IgD-negative memory B cell (primary cell): ENCODE results near the gene BANP. TPM values are rescaled to one million over a fixed set of nuclear protein-coding genes. Genes with fewer than 3 reads are reported as not detected.
"Not testable (repeated sequence)": the region's sequence is repeated elsewhere in the genome, so short reads cannot be mapped to it uniquely, and the experiment has no call there.

ENCODE experiments used
- H3K27ac Mint-ChIP-seq, 3 donors: one replicate each; pipeline ENCODE4 v1.8.0; 2020 to 2022; ENCODE audit warnings: mild to moderate bottlenecking in 3 of 3, mixed read lengths in 3 of 3, moderate library complexity in 1 of 3
- H3K27me3 Mint-ChIP-seq: one replicate; pipeline ENCODE4 v1.8.0; 2021; ENCODE audit warnings: mixed read lengths
- H3K36me3 Mint-ChIP-seq: one replicate; pipeline ENCODE4 v1.8.0; 2020; ENCODE audit warnings: mild to moderate bottlenecking, mixed read lengths
- H3K4me1 Mint-ChIP-seq, 3 donors: one replicate each; pipeline ENCODE4 v1.8.0; 2020 to 2022; ENCODE audit warnings: mixed read lengths in 3 of 3, mild to moderate bottlenecking in 1 of 3
- H3K4me3 Mint-ChIP-seq, 4 donors: one replicate each; pipeline ENCODE4 v1.8.0; 2020 to 2022; ENCODE audit warnings: mild to moderate bottlenecking in 4 of 4, mixed read lengths in 4 of 4, moderate library complexity in 3 of 4
- H3K9me3 Mint-ChIP-seq, 3 donors: one replicate each; pipeline ENCODE4 v1.8.0; 2020 to 2021; ENCODE audit warnings: mixed read lengths in 3 of 3, mild to moderate bottlenecking in 1 of 3
- polyA plus RNA-seq: library from polyadenylated mRNA; unstranded; fragments of 300-500 nt; fragmentation: Illumina TruSeq; gene quantifications from one replicate; pipeline ENCODE4 v1.2.3, GENCODE V29; 2021

The BANP gene
- polyA plus RNA-seq, 1 donor from 2014 or later: 37.3 TPM

- Mint-ChIP-seq H3K27me3 (peaks cover 7% of the 10 kb centered on the region), H3K4me1 (peaks cover 0 to 6% (median 5%) of the 10 kb centered on the region in 3 donors), H3K27ac (no peak within 1 kb of the TSS), H3K36me3 (no peaks in the 10 kb centered on the region), H3K4me3 (peak within 1 kb of the TSS in 1 of 4 donors; percentile 38), H3K9me3 (no peaks in the 10 kb centered on the region)
Observed at GRCh38 chr16:87936375-87937230, 14.6 kb upstream of the BANP start, which contains the start of gene CA5A. CA5A (minus strand) TSS chr16:87936529; CDS start chr16:87936450, 79 bp downstream.

DNA sequence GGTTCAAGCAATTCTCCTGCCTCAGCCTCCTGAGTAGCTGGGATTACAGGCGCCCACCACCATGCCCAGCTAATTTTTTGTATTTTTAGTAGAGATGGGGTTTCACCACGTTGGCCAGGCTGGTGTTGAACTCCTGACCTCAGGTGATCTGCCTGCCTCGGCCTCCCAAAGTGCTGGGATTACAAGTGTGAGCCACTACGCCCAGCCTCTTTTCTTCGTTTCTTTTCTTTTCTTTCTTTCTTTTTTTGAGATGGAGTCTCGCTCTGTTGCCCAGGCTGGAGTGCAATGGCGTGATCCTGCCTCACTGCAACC is 14.0 kb upstream of the BANP start:
- not testable (repeated sequence) for H3K4me1 Mint-ChIP-seq

GRCh38 chr16:87938412-87938949 is 12.8 kb upstream of the BANP start:
- Mint-ChIP-seq H3K27me3 (peaks cover 7% of the 10 kb centered on the region), H3K4me3 (no peak overlapping the region), H3K4me1 (peaks cover 0 to 6% (median 5%) of the 10 kb centered on the region in 3 donors), H3K9me3 (no peaks in the 10 kb centered on the region), H3K36me3 (no peaks in the 10 kb centered on the region), H3K27ac (no peak overlapping the region)

More for the DNA sequence above, 14.0 kb upstream of the BANP start:
- H3K27ac Mint-ChIP-seq, H3K27me3 Mint-ChIP-seq, H3K36me3 Mint-ChIP-seq, H3K4me3 Mint-ChIP-seq, H3K9me3 Mint-ChIP-seq: not testable (repeated sequence)

DNA sequence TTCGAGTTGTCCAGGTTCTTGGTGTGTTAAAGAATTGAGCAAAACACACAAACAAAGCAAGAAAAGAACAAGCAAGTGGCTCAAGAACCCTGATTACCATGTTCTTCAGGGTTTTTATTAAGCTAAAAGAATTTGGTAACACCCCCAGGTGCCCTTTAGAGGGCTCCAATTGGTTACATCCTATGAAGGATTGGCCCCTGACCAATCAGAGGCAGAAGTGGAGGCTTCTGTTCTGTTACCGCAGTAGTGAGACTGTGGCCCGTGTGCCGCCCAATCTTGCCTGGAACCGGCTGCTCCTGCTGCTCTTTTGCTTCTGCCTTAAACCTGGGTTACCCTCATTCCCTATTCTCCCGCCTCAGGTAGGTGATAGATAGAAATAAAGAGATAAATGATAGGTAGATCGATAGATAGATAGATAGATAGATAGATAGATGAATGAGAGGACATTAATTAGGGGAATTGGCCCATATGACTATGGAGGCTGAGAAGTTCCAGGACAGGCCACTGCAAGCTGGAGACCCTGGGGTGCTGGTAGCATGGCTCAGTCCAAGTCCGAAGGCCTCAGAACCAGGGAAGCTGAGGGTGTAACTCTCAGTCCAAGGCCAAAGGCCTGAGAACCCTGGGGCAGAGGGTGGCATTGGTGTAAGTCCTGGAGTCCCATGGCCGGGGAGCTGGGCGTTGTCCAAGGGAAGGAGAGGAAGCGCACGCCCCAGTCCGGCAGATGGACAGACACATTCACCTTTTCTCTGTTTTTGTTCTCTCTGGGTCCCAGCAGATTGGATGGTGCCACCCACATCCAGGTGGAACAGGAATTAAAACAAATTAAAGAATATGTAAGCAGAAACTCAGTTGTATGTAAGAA is 11.4 kb upstream of the BANP start:
- H3K27me3 Mint-ChIP-seq: peaks cover 7% of the 10 kb centered on the region
- peaks cover 0 to 6% (median 5%) of the 10 kb centered on the region in 3 donors for H3K4me1 Mint-ChIP-seq
- H3K4me3 Mint-ChIP-seq: peak overlapping the region in 1 of 4 donors; percentile 38
- no peak overlapping the region for H3K27ac Mint-ChIP-seq
- H3K9me3 Mint-ChIP-seq: no peaks in the 10 kb centered on the region
- H3K36me3 Mint-ChIP-seq: no peaks in the 10 kb centered on the region

DNA sequence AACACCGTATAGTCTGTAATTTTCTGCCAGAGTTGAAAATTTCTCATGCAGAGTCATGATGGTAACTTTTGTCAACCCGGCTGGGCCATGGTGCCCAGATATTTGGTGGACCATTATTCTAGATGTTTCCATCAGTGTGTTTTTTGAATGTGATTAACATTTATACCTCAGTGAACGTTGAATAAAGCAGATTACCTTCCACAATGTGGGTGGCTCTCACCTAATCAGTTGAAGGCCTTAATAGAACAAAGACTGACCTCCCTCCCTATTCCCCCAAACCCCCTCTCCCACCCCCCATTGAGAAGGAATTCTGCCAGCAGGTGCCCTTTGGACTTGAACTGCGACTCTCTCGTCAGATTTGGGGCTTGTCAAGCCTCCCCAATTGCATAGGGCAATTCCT is 8.6 kb upstream of the BANP start:
- H3K36me3 Mint-ChIP-seq: no peaks in the 10 kb centered on the region
- peak overlapping the region in 1 of 3 donors; percentile 45 for H3K27ac Mint-ChIP-seq
- peaks cover 2 to 6% (median 5%) of the 10 kb centered on the region in 3 donors for H3K4me1 Mint-ChIP-seq
- no peak overlapping the region for H3K4me3 Mint-ChIP-seq
- peaks cover 10% of the 10 kb centered on the region for H3K27me3 Mint-ChIP-seq
- H3K9me3 Mint-ChIP-seq: no peaks in the 10 kb centered on the region

DNA sequence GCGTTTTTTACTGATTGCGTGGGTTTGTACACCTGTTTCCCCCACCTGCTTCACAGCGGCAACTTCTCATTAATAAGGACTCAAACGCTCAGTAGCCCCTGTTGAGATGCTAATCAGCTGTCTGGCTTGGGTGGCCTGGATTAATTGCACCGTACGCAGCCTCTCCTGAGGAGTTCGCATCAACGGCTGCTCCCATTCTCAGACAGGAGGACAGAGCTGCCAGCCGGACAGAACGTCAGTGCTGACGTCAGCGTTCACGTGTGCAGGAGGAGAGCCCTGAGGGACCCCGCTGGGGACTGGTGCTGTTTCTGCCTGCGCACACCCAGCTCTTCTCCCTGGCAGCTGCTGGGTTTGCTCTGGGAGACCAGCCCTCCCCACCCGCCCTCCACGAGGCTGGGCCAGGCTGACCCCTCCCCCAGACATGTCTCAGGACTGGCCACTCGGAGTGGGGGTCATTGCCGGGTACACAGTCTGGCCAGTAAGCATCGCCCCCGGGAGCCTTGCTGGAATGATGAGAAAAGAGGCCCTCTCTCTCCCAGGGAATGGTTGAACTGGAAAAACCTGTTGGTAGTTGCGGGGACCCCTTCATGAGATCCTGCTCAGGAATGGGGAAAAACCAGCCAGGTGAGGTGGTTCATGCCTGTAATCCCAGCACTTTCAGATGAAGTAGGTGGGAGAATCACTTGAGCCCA is 5.7 kb upstream of the BANP start:
- H3K27ac Mint-ChIP-seq: peak overlapping the region; percentile 78 to 94 (median 80)
- H3K27me3 Mint-ChIP-seq: peaks cover 6% of the 10 kb centered on the region
- H3K4me3 Mint-ChIP-seq: peak overlapping the region; percentile 73 to 85 (median 81)
- H3K9me3 Mint-ChIP-seq: no peaks in the 10 kb centered on the region
- H3K4me1 Mint-ChIP-seq: peaks cover 2 to 17% (median 14%) of the 10 kb centered on the region in 3 donors
- H3K36me3 Mint-ChIP-seq: no peaks in the 10 kb centered on the region

DNA sequence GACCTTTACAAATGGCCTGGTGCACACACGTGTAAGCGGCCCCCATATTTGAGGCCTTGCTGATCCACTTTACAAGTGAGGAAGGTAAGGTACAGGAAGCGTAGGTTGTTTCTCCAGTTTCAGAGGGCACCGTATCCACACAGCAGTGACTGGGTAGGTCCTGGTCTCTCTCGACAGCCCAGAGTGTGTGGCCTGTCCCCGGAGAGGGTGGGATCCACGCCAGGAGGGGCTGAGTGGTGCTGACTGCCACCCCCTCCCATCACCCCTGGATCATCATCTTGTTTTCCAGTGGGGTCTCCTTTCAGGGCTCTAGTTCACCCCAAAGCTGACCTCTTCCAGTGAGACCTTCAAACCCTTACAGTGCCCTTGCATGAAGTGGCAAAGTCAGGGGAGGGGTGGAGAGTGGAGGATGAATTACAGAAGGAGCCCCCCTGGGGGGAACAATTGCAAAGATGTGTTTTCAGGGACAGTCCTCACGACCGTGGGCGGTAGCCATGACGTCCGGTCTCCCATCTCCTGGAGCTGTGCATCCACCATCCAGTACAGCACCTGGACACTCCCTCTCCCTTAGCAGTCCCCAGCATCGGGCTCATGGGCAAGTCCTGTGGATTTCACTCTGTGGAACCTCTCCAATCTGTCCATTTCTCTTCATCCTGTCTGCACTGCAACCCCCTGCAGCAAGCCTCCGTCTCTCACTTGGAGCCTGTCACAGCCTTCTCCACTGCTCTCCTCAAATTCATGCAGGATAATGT is 4.5 kb upstream of the BANP start:
- Mint-ChIP-seq H3K9me3 (no peaks in the 10 kb centered on the region), H3K4me1 (peaks cover 7 to 20% (median 20%) of the 10 kb centered on the region in 3 donors), H3K4me3 (no peak overlapping the region), H3K27ac (peak overlapping the region in 1 of 3 donors; percentile 13), H3K27me3 (peaks cover 6% of the 10 kb centered on the region), H3K36me3 (no peaks in the 10 kb centered on the region)

DNA sequence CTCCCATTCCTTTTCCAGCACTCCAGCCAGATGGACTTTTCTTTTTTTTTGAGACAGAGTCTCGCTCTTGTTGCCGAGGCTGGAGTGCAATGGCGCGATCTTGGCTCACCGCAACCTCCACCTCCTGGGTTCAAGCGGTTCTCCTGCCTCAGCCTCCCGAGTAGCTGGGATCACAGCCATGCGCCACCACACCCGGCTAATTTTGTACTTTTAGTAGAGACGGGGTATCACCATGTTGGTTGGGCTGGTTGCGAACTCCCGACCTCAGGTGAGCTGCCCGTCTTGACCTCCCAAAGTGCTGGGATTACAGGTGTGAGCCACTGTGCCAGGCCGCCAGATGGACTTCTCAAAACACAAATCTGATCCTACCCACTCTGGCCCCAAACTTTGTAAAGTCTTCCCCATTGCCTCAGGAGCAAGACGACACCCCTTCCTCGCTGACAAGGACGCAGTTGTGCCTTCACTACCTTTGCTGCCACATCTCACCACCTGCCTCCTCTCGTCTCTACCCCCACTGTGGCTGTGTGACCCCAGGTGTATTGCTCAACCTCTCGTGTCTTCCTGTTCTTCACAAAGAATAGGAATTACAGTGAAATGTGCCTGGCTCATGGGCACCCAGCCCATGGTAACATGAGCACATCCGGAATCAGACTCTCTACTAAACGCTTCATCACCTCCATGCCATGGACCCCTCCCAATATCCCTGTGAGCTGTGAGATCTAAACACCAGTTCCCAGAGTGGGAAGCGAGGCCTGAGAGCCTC is 3.7 kb upstream of the BANP start:
- Mint-ChIP-seq H3K4me3 (peak overlapping the region; percentile 31 to 85 (median 57)), H3K27ac (peak overlapping the region; percentile 88 to 99 (median 92)), H3K36me3 (no peaks in the 10 kb centered on the region), H3K4me1 (peaks cover 13 to 25% (median 25%) of the 10 kb centered on the region in 3 donors), H3K9me3 (no peaks in the 10 kb centered on the region), H3K27me3 (peaks cover 6% of the 10 kb centered on the region)

- Mint-ChIP-seq H3K4me1 (peaks cover 14 to 26% (median 25%) of the 10 kb centered on the region in 3 donors), H3K4me3 (peak overlapping the region; percentile 31 to 85 (median 57)), H3K27ac (peak overlapping the region; percentile 88 to 99 (median 92)), H3K36me3 (no peaks in the 10 kb centered on the region), H3K27me3 (peaks cover 6% of the 10 kb centered on the region), H3K9me3 (no peaks in the 10 kb centered on the region)
Observed at GRCh38 chr16:87948119-87948545, 3.1 kb upstream of the BANP start.

GRCh38 chr16:87948735-87949070 is 2.5 kb upstream of the BANP start:
- Mint-ChIP-seq H3K4me1 (peaks cover 18 to 32% (median 31%) of the 10 kb centered on the region in 3 donors), H3K4me3 (peak overlapping the region in 2 of 4 donors; percentile 77 to 85), H3K27ac (peak overlapping the region in 2 of 3 donors; percentile 49 to 88), H3K27me3 (peaks cover 6% of the 10 kb centered on the region), H3K36me3 (peaks cover 1% of the 10 kb centered on the region), H3K9me3 (no peaks in the 10 kb centered on the region)

DNA sequence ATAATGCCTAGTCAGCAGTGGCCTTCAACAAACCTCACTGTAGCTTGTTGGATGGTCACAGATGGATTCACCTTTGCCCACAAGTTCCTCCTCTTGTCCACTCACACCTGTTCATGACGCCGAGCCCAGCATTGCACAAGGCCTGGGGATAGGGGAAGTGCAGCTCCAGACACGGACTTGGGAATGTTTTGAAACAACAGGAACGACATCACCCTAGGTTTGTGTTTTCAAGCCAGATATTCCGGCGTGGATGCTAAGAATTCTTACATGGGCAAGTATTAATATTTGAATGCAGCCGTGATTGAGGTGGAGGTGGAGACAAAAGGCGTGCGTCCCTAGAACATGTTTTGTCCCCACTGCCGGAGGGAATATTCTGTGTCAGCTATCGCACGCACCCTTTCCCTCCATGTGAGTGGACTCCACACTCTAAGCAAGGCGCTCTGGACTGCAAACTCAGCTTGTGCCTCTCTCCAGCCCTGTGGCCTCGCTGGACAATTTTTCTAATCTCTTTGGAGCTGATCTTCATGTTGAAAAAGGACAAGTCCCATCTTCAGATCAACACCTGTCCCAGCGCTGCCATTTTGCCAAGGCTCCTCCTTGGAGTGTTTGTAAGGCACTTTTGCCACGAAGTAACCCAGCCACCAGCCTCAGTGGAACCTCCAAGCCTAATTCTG is 2.0 kb upstream of the BANP start:
- peaks cover 6% of the 10 kb centered on the region for H3K27me3 Mint-ChIP-seq
- peak overlapping the region in 2 of 3 donors; percentile 19 to 88 for H3K27ac Mint-ChIP-seq
- H3K4me3 Mint-ChIP-seq: peak overlapping the region in 3 of 4 donors; percentile 38 to 85 (median 60)
- H3K36me3 Mint-ChIP-seq: peaks cover 1% of the 10 kb centered on the region
- peaks cover 23 to 37% (median 36%) of the 10 kb centered on the region in 3 donors for H3K4me1 Mint-ChIP-seq
- no peaks in the 10 kb centered on the region for H3K9me3 Mint-ChIP-seq

DNA sequence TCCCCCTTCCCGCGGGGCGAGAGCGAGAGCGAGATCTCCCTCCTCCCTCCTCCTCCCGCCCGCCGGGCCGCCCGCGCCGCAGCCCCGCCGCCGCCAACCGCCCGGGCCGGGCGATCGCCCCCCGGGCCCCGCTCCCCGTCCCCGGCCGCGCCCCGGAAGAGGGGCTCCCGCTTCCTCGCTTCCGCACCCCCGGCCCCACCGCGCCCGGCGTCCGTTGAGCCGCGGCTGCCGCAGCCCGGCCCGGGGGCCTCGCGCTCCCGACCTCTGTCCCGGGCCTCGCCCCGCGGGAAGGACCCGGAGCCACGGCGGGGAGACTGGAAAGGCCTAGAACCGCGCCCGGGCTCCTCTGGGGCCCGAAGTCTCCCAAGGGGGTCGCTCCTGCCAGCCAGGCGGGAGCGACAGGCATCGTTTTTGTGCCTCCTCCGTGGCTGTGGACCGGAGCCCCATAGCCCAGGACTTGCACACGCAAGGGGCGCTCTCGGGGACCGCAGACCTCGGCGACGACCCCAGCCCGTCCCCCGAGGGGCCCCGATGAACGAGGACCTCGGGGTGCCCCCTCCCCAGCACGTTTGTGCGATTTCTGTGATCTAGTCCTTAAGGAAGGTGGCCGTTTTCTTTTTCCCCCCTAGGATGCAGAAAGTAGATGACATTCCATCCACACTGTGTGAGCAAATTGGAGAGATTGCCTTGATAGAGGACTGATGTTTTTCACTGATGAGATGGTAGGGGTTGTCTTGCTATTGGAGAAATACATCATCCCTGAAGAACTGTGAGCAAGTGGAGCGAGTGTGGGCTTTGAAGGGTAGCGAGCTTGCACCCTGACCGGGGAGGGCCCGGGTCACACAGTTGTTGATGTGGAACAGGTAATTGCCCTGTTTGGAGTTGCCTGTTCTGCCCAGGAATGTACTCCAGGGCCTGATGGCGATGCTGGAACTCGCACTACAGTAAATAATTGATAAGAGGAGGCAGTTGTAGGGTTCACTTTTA is 611 bp downstream of the BANP start:
- Mint-ChIP-seq H3K27ac (peak overlapping the region in 2 of 3 donors; percentile 95 to 96), H3K4me3 (peak overlapping the region; percentile 95 to 99 (median 98)), H3K4me1 (peaks cover 36 to 48% (median 46%) of the 10 kb centered on the region in 3 donors), H3K36me3 (peaks cover 1% of the 10 kb centered on the region), H3K9me3 (no peaks in the 10 kb centered on the region), H3K27me3 (peaks cover 3% of the 10 kb centered on the region)
